ENCODE data around the gene TNNC2. TPM values are rescaled to one million over a fixed set of nuclear protein-coding genes. Genes with fewer than 3 reads are reported as not detected.
"Not testable (repeated sequence)": the region's sequence is repeated elsewhere in the genome, so short reads cannot be mapped to it uniquely, and the experiment has no call there.

TNNC2 gene
- not detected for total RNA-seq
- 0.36 TPM for polyA plus RNA-seq

DNA sequence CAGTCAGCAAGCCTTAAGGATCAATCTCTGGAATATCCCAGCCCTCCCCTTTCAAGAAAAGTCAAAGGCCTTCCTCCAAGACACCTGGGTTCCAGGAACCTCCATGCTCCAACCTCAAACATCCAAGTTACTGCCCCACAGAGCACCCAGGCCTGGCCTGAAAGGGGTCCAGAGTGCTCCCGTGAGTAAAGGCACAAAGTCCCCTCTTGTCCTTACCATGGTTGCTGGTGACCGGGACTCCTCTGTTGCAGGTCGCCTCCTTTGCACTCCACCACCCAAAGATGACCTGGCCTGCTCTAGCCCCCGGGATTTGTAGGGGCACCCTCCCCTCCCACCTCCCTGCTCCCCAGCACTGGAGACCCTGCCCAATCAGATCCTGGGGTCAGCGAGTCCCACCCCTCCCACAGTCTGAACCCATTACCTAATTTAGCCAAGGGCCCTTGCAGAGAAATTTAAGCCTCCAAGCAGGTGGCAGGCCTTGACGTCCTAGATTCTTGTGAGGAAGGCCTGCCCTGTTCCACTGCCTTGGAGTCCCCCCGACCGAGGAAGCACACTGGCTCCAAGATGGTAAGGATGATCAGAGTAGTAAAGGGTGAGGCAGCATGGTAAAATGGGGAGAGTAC is at the start of gene TNNC2:
TSS of gene TNNC2 (minus strand) at position 283 of the 623 bp plus-strand sequence. CDS start at position 219, 64 bp downstream.
- no peak within 1 kb of the TSS for H3K4me3 ChIP-seq (ENCODE audit: low read length)
- H3K27ac ChIP-seq (ENCODE audit: low read depth, low read length), result no peak within 1 kb of the TSS
- no peaks in the 10 kb centered on the region for H3K36me3 ChIP-seq (ENCODE audit: insufficient read depth, low read length)
- H3K27me3 ChIP-seq (ENCODE audit: insufficient read depth, low read length, poor library complexity, severe bottlenecking), result peaks cover 13% of the 10 kb centered on the region
- no peak for DNase-seq
- no peak within 1 kb of the TSS for H3K27ac Mint-ChIP-seq
- H3K9me3 ChIP-seq (ENCODE audit: low read length), result no peaks in the 10 kb centered on the region
- H3K4me3 Mint-ChIP-seq, result peak within 1 kb of the TSS in 1 of 7 donors; percentile 19
- no peaks in the 10 kb centered on the region for H3K36me3 Mint-ChIP-seq
- POLR2A ChIA-PET, result no interaction called here
- H3K4me1 ChIP-seq (ENCODE audit: insufficient read depth, low read length), result no peaks in the 10 kb centered on the region
- H3K27me3 Mint-ChIP-seq, result peaks cover 13 to 30% of the 10 kb centered on the region in 2 donors
- no peaks in the 10 kb centered on the region for H3K9me3 Mint-ChIP-seq
- peaks cover 10 to 27% (median 12%) of the 10 kb centered on the region in 3 donors for H3K4me1 Mint-ChIP-seq
- CTCF ChIA-PET, result interaction anchor here (1.5 kb wide), 1 partner anchor 14 kb away, joined by 3 read pairs; no protein-coding TSS in a partner anchor

DNA sequence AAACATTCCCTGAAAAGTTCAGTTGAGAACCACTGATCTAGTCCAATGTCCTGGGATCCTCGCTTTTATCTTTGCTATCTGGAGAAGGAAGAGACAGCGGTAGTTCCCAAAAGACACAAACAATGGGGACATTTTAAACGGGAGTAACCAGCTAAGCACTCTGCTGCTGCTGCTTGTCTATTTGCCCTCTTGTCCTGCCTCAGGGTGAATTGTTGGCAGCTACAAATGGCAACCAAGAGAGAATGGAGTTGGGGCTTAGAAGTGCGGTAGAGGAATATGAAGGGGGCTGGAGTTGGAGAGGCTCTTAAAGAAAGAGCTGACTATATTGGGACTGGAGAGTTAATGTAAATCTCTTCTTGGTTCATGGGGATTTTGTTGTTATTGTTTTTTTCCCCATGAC is 47.5 kb upstream of the TNNC2 start:
- Histone ChIP-seq H3K27ac (ENCODE audit: low read depth, low read length) (no peak overlapping the region), H3K4me1 (ENCODE audit: insufficient read depth, low read length) (no peaks in the 10 kb centered on the region), H3K9me3 (ENCODE audit: low read length) (no peaks in the 10 kb centered on the region), H3K36me3 (ENCODE audit: insufficient read depth, low read length) (peaks cover 8% of the 10 kb centered on the region), H3K4me3 (ENCODE audit: low read length) (no peak overlapping the region), H3K27me3 (ENCODE audit: insufficient read depth, low read length, poor library complexity, severe bottlenecking) (no peaks in the 10 kb centered on the region)
- H3K9me3 Mint-ChIP-seq, result no peaks in the 10 kb centered on the region
- H3K36me3 Mint-ChIP-seq, result peaks cover 0 to 24% (median 3%) of the 10 kb centered on the region in 3 donors
- CTCF ChIA-PET, result no interaction called here
- no peak overlapping the region for H3K27ac Mint-ChIP-seq
- POLR2A ChIA-PET, result no interaction called here
- no peak for DNase-seq
- no peak overlapping the region for H3K4me3 Mint-ChIP-seq
- H3K27me3 Mint-ChIP-seq, result no peaks in the 10 kb centered on the region
- no peaks in the 10 kb centered on the region for H3K4me1 Mint-ChIP-seq

DNA sequence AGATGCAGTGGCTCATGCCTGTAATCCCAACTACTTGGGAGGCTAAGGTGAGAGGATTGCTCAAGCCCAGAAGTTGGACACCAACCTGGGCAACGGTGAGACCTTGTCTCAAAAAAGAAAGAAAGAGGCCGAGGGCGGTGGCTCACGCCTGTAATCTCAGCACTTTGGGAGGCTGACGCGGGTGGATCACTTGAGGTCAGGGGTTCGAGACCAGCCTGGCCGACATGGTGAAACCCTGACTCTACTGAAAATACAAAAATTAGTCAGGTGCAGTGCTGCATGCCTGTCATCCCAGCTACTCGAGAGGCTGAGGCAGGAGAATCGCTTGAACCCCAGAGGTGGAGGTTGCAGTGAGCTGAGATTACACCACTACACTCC is 47.0 kb upstream of the TNNC2 start:
- H3K27me3 Mint-ChIP-seq; H3K27me3 ChIP-seq (ENCODE audit: insufficient read depth, low read length, poor library complexity, severe bottlenecking); H3K27ac ChIP-seq (ENCODE audit: low read depth, low read length); DNase-seq; H3K9me3 ChIP-seq (ENCODE audit: low read length); H3K27ac Mint-ChIP-seq; H3K36me3 ChIP-seq (ENCODE audit: insufficient read depth, low read length); H3K4me1 ChIP-seq (ENCODE audit: insufficient read depth, low read length); H3K4me3 ChIP-seq (ENCODE audit: low read length); H3K4me3 Mint-ChIP-seq; H3K9me3 Mint-ChIP-seq; CTCF ChIA-PET; H3K4me1 Mint-ChIP-seq; POLR2A ChIA-PET: not testable (repeated sequence)
- H3K36me3 Mint-ChIP-seq, result peaks cover 0 to 24% (median 3%) of the 10 kb centered on the region in 3 donors

DNA sequence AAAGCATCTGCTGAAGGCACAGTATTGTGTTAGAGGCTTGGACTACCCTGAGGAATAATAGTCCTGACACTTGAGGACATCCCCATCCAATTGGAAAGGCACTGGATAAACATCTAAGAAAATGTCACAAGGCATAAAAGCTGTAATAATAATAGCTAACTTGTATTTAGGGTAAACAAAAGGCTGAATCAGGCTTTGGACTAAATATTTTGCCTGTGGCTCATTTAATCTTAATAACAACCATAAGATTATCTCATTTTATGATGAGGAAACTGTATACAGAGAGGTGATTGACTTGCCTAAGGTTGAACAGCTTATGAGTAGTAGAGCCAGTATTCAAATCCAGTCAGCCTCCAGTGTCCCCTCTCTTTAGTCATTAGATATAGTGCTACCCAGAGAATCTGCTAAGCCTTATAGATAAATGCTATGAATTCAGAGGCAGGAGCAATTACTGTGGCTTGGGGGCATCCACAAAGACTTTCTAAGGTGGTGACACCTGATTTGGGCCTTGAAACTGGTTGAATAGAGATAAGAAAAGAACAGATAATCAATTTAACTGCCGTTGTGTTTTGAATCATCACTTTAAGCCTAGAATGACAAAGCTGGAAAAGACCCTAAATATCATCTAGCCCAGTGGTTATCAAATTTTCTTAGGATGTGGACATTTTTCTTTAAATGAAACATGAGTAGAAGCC is 46.4 kb upstream of the TNNC2 start:
- no peak overlapping the region for H3K27ac ChIP-seq (ENCODE audit: low read depth, low read length)
- Mint-ChIP-seq H3K4me3 (no peak overlapping the region), H3K4me1 (no peaks in the 10 kb centered on the region), H3K27ac (no peak overlapping the region), H3K27me3 (no peaks in the 10 kb centered on the region), H3K36me3 (peaks cover 0 to 22% (median 3%) of the 10 kb centered on the region in 3 donors), H3K9me3 (no peaks in the 10 kb centered on the region)
- no peaks in the 10 kb centered on the region for H3K4me1 ChIP-seq (ENCODE audit: insufficient read depth, low read length)
- ChIA-PET POLR2A (no interaction called here), CTCF (no interaction called here)
- H3K4me3 ChIP-seq (ENCODE audit: low read length), result no peak overlapping the region
- H3K9me3 ChIP-seq (ENCODE audit: low read length), result no peaks in the 10 kb centered on the region
- no peaks in the 10 kb centered on the region for H3K27me3 ChIP-seq (ENCODE audit: insufficient read depth, low read length, poor library complexity, severe bottlenecking)
- H3K36me3 ChIP-seq (ENCODE audit: insufficient read depth, low read length), result peaks cover 8% of the 10 kb centered on the region
- no peak for DNase-seq

DNA sequence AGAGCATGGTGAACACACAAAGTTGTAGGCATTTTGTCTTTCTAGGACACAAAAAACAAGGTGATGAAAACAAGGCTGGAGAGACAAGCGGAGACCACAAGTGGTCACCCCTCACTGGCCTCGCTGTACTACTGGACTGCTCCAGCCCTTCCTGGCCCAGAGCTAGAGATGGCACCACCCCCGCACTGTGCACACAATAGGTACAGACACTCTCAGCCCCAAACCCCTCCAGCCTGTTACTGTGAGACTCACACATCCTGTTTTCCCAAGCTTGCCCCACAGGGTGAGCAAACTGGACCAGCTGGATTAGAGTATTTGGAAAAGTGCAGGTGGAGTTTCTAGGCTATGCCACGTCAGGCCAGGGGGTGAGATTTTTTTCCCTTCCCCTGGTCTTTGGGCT is 45.5 kb upstream of the TNNC2 start:
- Histone ChIP-seq H3K27me3 (ENCODE audit: insufficient read depth, low read length, poor library complexity, severe bottlenecking) (no peaks in the 10 kb centered on the region), H3K4me3 (ENCODE audit: low read length) (no peak overlapping the region), H3K36me3 (ENCODE audit: insufficient read depth, low read length) (peaks cover 3% of the 10 kb centered on the region), H3K27ac (ENCODE audit: low read depth, low read length) (no peak overlapping the region), H3K4me1 (ENCODE audit: insufficient read depth, low read length) (no peaks in the 10 kb centered on the region), H3K9me3 (ENCODE audit: low read length) (no peaks in the 10 kb centered on the region)
- Mint-ChIP-seq H3K36me3 (peaks cover 0 to 20% (median 3%) of the 10 kb centered on the region in 3 donors), H3K27me3 (no peaks in the 10 kb centered on the region), H3K9me3 (no peaks in the 10 kb centered on the region), H3K27ac (no peak overlapping the region), H3K4me3 (no peak overlapping the region), H3K4me1 (no peaks in the 10 kb centered on the region)
- ChIA-PET CTCF (interaction anchor here (1.3 kb wide), 1 partner anchor 19 kb away, joined by 4 read pairs; the partner anchor contains the start of genes CTSA and NEURL2), POLR2A (interaction anchor here (1.0 kb wide), 1 partner anchor 8 kb away, joined by 4 read pairs; the partner anchor contains the start of gene ZSWIM1)
- DNase-seq, result no peak

DNA sequence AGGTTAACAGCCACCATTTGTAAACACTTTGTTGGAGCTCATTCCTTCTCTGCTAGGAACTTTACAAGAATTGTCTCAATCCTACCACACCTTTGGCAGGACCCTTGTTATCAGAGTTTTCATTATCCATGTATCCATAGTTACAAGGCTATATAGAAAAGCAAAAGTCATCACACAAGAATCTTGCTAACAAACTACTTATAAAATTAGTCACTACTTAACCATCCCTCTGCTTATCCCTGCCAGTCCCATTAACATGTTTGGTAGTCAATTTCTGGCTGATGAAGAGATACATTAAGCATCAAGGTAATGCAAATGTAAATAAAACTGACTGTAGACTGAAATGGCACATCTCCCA is 40.7 kb upstream of the TNNC2 start:
- Mint-ChIP-seq H3K27ac (no peak overlapping the region), H3K4me3 (no peak overlapping the region), H3K4me1 (no peaks in the 10 kb centered on the region), H3K27me3 (no peaks in the 10 kb centered on the region), H3K36me3 (peaks cover 0 to 8% (median 7%) of the 10 kb centered on the region in 3 donors), H3K9me3 (no peaks in the 10 kb centered on the region)
- Histone ChIP-seq H3K4me3 (ENCODE audit: low read length) (no peak overlapping the region), H3K9me3 (ENCODE audit: low read length) (no peaks in the 10 kb centered on the region), H3K4me1 (ENCODE audit: insufficient read depth, low read length) (no peaks in the 10 kb centered on the region), H3K27me3 (ENCODE audit: insufficient read depth, low read length, poor library complexity, severe bottlenecking) (no peaks in the 10 kb centered on the region), H3K36me3 (ENCODE audit: insufficient read depth, low read length) (no peaks in the 10 kb centered on the region), H3K27ac (ENCODE audit: low read depth, low read length) (no peak overlapping the region)
- DNase-seq, result no peak
- ChIA-PET CTCF (interaction anchor here (1.0 to 1.1 kb wide), 2 partner anchors 25 to 43 kb away, joined by 3 to 4 read pairs; no protein-coding TSS in a partner anchor), POLR2A (interaction anchor here (0.8 kb wide), 1 partner anchor 12 kb away, joined by 3 read pairs; no protein-coding TSS in a partner anchor)

DNA sequence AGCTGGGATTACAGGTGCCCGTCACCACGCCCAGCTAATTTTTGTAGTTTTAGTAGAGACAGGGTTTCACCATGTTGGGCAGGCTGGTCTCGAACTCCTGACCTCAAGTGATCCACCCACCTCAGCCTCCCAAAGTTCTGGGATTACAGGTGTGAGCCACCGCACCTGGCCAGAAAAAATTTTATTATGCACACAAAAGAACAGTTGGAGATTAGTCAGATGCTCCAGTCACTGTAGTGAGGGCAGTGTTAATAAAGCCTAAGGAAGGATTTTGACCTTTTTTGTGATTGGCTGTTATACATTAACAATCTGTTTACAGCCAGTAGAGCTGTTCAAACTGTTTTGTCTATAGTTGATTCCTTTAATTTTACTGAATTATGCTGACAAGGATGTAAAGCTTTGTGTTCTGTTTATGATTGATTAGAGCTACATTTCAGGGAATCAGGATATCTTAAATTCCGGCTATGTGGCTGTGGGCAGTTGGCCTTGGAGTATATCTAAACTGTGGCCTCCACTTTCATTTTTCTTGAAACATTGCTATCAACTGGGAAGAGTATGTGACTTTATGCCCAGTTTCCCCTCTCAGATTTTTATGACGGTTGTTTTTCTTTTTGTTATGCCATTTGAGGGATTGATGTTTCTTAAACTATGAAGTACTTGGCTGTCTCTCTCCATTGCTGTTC is 40.2 kb upstream of the TNNC2 start:
- Mint-ChIP-seq H3K27ac (no peak overlapping the region), H3K36me3 (peaks cover 0 to 6% (median 5%) of the 10 kb centered on the region in 3 donors), H3K4me3 (no peak overlapping the region), H3K9me3 (no peaks in the 10 kb centered on the region), H3K27me3 (no peaks in the 10 kb centered on the region), H3K4me1 (no peaks in the 10 kb centered on the region)
- Histone ChIP-seq H3K9me3 (ENCODE audit: low read length) (no peaks in the 10 kb centered on the region), H3K4me3 (ENCODE audit: low read length) (no peak overlapping the region), H3K4me1 (ENCODE audit: insufficient read depth, low read length) (no peaks in the 10 kb centered on the region), H3K27ac (ENCODE audit: low read depth, low read length) (no peak overlapping the region), H3K27me3 (ENCODE audit: insufficient read depth, low read length, poor library complexity, severe bottlenecking) (no peaks in the 10 kb centered on the region), H3K36me3 (ENCODE audit: insufficient read depth, low read length) (no peaks in the 10 kb centered on the region)
- ChIA-PET POLR2A (interaction anchor here (0.7 to 0.8 kb wide), 2 partner anchors 11 to 48 kb away, joined by 3 to 6 read pairs; no protein-coding TSS in a partner anchor), CTCF (interaction anchor here (1.0 to 1.1 kb wide), 2 partner anchors 25 to 43 kb away, joined by 3 to 4 read pairs; no protein-coding TSS in a partner anchor)
- DNase-seq, result no peak

DNA sequence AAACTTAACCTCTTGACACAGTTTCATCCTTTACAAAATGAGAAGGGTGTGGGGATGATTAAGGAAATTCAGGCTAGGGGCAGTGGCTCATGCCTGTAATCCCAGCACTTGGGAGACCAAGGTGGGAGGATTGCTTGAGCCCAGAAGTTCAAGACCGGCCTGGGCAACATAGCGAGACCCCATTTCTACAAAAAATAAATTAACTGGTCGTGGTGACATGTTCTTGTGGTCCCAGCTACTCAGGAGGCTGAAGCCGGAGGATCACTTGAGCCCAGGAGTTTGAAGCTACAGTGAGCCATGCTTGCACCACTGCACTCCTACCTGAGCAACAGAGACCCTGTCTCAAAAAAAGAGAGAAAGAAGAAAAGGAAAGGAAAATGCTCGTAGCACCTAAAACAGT is 39.3 kb upstream of the TNNC2 start:
- ChIA-PET POLR2A (interaction anchor here (0.7 kb wide), 1 partner anchor 49 kb away, joined by 6 read pairs; no protein-coding TSS in a partner anchor), CTCF (no interaction called here)
- Histone ChIP-seq H3K27me3 (ENCODE audit: insufficient read depth, low read length, poor library complexity, severe bottlenecking) (no peaks in the 10 kb centered on the region), H3K9me3 (ENCODE audit: low read length) (no peaks in the 10 kb centered on the region), H3K27ac (ENCODE audit: low read depth, low read length) (no peak overlapping the region), H3K4me1 (ENCODE audit: insufficient read depth, low read length) (no peaks in the 10 kb centered on the region), H3K36me3 (ENCODE audit: insufficient read depth, low read length) (no peaks in the 10 kb centered on the region), H3K4me3 (ENCODE audit: low read length) (no peak overlapping the region)
- H3K4me3 Mint-ChIP-seq, result no peak overlapping the region
- H3K36me3 Mint-ChIP-seq, result peaks cover 0 to 6% (median 2%) of the 10 kb centered on the region in 3 donors
- no peaks in the 10 kb centered on the region for H3K4me1 Mint-ChIP-seq
- H3K27me3 Mint-ChIP-seq, result no peaks in the 10 kb centered on the region
- no peak overlapping the region for H3K27ac Mint-ChIP-seq
- no peak for DNase-seq
- no peaks in the 10 kb centered on the region for H3K9me3 Mint-ChIP-seq
